HEK293T (cell line): ENCODE measurements around the gene RSPO1.

Experiments
- CTCF ChIA-PET: fragments of 350-600 bp; formaldehyde crosslinking; extraction: SDS; loops from one replicate; lab custom pipeline; 2021; ENCODE audit warnings: antibody characterized with exemption, inconsistent platforms; lab: Yijun Ruan, JAX
- POLR2A ChIA-PET: fragments of 350-600 bp; formaldehyde crosslinking; extraction: SDS; loops from one replicate; lab custom pipeline; 2020; ENCODE audit warnings: antibody characterized with exemption, inconsistent platforms; lab: Yijun Ruan, JAX
- DNase-seq: peaks from one replicate; pipeline ENCODE4 v3.0.0; 2012; ENCODE audit warnings: mixed read lengths; ENCODE audit errors: extremely low spot score
- ARNT ChIP-seq: fragments of 450-650 bp; IDR thresholded peaks from 2 replicates; pipeline ENCODE4 v1.6.1; 2017; ENCODE audit warnings: mild to moderate bottlenecking
- BHLHE40 ChIP-seq: fragments of 450-650 bp; IDR thresholded peaks from 2 replicates; pipeline ENCODE4 v1.6.1; 2016; ENCODE audit warnings: mild to moderate bottlenecking, moderate library complexity, borderline replicate concordance
- CTBP1 ChIP-seq: fragments of 450-650 bp; IDR thresholded peaks from 2 replicates; pipeline ENCODE4 v1.6.1; 2016; ENCODE audit warnings: borderline replicate concordance
- ELF4 ChIP-seq: fragments of 450-650 bp; IDR thresholded peaks from 2 replicates; pipeline ENCODE4 v1.6.1; 2017; ENCODE audit warnings: antibody characterized with exemption
- FOXA1 ChIP-seq: fragments of 450-650 bp; IDR thresholded peaks from 2 replicates; pipeline ENCODE4 v1.6.1; 2016; ENCODE audit warnings: mild to moderate bottlenecking
- FOXK2 ChIP-seq: fragments of 450-650 bp; IDR thresholded peaks from 2 replicates; pipeline ENCODE4 v1.6.1; 2016; ENCODE audit warnings: mild to moderate bottlenecking
- FOXM1 ChIP-seq: fragments of 450-650 bp; IDR thresholded peaks from 2 replicates; pipeline ENCODE4 v1.6.1; 2017; ENCODE audit warnings: mild to moderate bottlenecking, borderline replicate concordance
- HDGF ChIP-seq: fragments of 450-650 bp; IDR thresholded peaks from 2 replicates; pipeline ENCODE4 v1.6.1; 2017; ENCODE audit warnings: antibody characterized with exemption, borderline replicate concordance
- L3MBTL2 ChIP-seq: fragments of 450-650 bp; conservative IDR thresholded peaks from 2 replicates; pipeline ENCODE4 v1.6.1; 2016; ENCODE audit warnings: mild to moderate bottlenecking
- LEF1 ChIP-seq: fragments of 450-650 bp; IDR thresholded peaks from 2 replicates; pipeline ENCODE4 v1.6.1; 2017; ENCODE audit warnings: mild to moderate bottlenecking, borderline replicate concordance
- NFRKB ChIP-seq: fragments of 450-650 bp; IDR thresholded peaks from 2 replicates; pipeline ENCODE4 v1.6.1; 2016; ENCODE audit warnings: mild to moderate bottlenecking, moderate library complexity
- SP1 ChIP-seq: fragments of 450-650 bp; IDR thresholded peaks from 2 replicates; pipeline ENCODE4 v1.6.1; 2017
- SUZ12 ChIP-seq: fragments of 450-650 bp; IDR thresholded peaks from 2 replicates; pipeline ENCODE4 v1.6.1; 2016; ENCODE audit warnings: mild to moderate bottlenecking
- TARDBP ChIP-seq: fragments of 450-650 bp; IDR thresholded peaks from 2 replicates; pipeline ENCODE4 v1.6.1; 2016
- ZNF384 ChIP-seq: fragments of 450-650 bp; IDR thresholded peaks from 2 replicates; pipeline ENCODE4 v1.6.1; 2016
- TF ChIP-seq, protein P1 (sequence below): fragments of 450-650 bp; IDR thresholded peaks from 2 replicates; pipeline ENCODE4 v1.6.1; 2016

Gene RSPO1

DNA sequence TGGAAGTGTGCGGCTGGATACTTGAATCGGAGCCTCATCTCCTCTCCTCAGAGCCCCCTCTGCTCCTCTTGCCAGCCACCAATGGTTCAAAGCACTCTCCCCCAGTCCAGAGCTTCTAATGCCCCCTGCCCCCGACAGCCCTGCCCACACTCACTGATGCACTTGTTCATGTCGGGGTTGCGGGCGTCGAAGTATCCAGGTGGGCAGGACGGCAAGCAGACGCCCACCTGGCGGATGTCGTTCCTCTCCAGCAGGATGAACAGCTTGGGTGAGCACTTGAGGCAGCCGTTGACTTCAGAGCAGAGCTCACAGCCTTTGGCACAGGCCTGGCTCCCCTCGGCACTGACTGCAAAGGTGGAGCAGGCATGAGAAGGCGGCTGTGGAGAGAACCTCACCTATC is 18.4 kb downstream of the RSPO1 start:
- CTCF ChIA-PET = interaction anchor here (0.9 to 2.3 kb wide), 2 partner anchors 8 to 13 kb away, joined by 3 to 8 read pairs; no protein-coding TSS in a partner anchor
- POLR2A ChIA-PET = no interaction called here
- DNase-seq = no peak
- no peak for TF ChIP-seq HDGF
- TF ChIP-seq FOXA1 = no peak
- TF ChIP-seq, protein P1, sequence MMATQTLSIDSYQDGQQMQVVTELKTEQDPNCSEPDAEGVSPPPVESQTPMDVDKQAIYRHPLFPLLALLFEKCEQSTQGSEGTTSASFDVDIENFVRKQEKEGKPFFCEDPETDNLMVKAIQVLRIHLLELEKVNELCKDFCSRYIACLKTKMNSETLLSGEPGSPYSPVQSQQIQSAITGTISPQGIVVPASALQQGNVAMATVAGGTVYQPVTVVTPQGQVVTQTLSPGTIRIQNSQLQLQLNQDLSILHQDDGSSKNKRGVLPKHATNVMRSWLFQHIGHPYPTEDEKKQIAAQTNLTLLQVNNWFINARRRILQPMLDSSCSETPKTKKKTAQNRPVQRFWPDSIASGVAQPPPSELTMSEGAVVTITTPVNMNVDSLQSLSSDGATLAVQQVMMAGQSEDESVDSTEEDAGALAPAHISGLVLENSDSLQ = no peak
- TF ChIP-seq BHLHE40 = no peak
- no peak for TF ChIP-seq SUZ12
- no peak for TF ChIP-seq FOXM1
- no peak for TF ChIP-seq L3MBTL2
- TF ChIP-seq ELF4 = no peak
- TF ChIP-seq CTBP1 = no peak
- no peak for TF ChIP-seq SP1

DNA sequence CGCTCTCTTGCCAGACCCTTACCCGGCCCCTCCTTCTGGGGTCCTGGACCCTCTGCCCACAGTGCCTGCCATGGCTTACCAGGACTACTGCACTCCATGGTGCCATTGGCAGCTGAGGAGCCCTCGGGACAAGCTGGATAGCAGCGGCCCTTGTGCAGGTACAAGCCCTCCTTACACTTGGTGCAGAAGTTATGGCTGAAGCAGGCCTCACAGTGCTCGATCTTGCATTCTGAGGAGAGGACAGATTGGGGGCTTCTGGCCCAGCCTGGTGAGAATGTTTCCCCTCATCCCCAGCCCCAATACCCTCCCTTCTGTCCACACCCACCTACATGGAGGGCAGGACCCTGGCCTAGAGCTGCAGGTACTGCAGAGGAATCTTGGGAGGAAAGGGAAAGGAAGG is 20.6 kb downstream of the RSPO1 start:
- CTCF ChIA-PET = interaction anchor here (1.0 kb wide), 1 partner anchor 39 kb away, joined by 4 read pairs; no protein-coding TSS in a partner anchor
- DNase-seq = no peak
- TF ChIP-seq, protein P1 = no peak
- no peak for TF ChIP-seq SP1
- TF ChIP-seq ARNT = no peak
- TF ChIP-seq NFRKB = no peak
- no peak for TF ChIP-seq TARDBP
- no peak for TF ChIP-seq HDGF
- TF ChIP-seq ELF4 = no peak
- no peak for TF ChIP-seq BHLHE40
- POLR2A ChIA-PET = no interaction called here

DNA sequence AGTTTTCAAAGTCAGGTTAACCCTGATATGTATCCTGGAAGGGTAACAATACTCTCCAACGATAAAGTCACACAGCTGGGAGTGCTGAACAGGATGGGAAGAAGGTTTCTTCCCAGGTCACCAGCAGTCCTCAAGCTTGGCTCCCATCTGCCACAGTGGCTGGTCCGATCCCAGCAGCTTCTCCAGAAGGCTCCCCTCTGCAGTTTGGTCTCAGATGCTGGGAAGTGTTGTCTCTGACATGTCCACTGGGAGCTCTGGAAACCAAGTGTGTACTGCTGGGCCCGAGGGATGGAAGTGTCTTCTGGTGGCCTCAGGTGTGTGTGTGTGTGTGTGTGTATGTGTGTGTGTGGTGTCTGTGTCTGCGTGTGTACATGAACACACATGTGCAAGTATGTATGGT is 22.5 kb downstream of the RSPO1 start:
- no peak for DNase-seq

DNA sequence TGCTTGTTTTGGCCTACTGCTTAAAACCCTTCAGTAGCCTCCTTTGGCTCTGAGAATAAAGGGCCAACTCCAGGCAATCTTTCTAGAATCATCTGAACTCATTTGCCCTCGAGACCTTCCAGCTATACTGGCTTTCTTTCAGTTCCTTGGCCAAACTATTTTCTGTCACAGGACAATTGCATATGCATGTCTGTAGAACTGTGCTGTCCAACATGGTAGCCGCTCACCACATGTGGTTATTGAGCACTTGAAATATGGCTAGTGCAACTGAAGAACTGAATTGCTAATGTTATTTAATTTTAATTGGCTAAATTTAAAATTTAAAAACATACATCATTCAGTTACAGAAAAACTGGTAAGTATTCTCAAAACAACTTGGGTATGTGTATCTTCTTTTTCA is 24.7 kb downstream of the RSPO1 start:
- no peak for DNase-seq
- TF ChIP-seq CTBP1 = no peak
- TF ChIP-seq ELF4 = no peak
- TF ChIP-seq, protein P1 = no peak
- ChIA-PET POLR2A (interaction anchor here (1.6 kb wide), 1 partner anchor 95 kb away, joined by 5 read pairs; the partner anchor contains the start of gene MEAF6), CTCF (no interaction called here)

More for the DNA sequence above, 22.5 kb downstream of the RSPO1 start:
- no peak for TF ChIP-seq ZNF384
- no peak for TF ChIP-seq SP1
- TF ChIP-seq CTBP1 = no peak
- no peak for TF ChIP-seq ELF4
- TF ChIP-seq FOXA1 = no peak
- TF ChIP-seq TARDBP = no peak
- no peak for TF ChIP-seq LEF1
- TF ChIP-seq SUZ12 = no peak
- no peak for TF ChIP-seq L3MBTL2
- TF ChIP-seq ARNT = no peak
- TF ChIP-seq FOXM1 = no peak
- TF ChIP-seq NFRKB = no peak
- no peak for TF ChIP-seq BHLHE40
- no peak for TF ChIP-seq HDGF
- TF ChIP-seq, protein P1 = no peak
- no peak for TF ChIP-seq FOXK2
- ChIA-PET POLR2A (interaction anchor here (1.0 kb wide), 1 partner anchor 81 kb away, joined by 3 read pairs; no protein-coding TSS in a partner anchor), CTCF (interaction anchor here (1.7 kb wide), 1 partner anchor 9 kb away, joined by 5 read pairs; no protein-coding TSS in a partner anchor)

DNA sequence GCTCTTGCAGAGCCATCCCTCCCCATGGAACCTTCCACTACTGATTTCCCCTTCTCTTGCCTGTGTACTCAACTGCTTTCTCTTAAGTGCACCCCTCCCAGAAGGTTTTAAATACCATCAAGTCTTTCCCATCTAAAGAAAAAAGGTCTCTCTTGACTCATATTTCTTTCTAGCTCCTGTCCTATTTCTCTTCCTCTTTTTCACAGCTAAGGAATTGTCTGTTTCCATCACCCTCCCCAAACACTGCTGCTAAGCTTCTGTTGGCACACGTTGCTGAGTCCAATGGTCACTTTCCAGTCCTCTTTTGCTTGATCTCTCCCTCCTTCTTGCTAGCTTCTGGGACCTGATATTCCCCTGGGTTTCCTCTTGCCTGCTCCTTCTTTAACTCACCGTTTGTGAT is 25.7 kb downstream of the RSPO1 start:
- no peak for DNase-seq
- no peak for TF ChIP-seq L3MBTL2
- no peak for TF ChIP-seq LEF1
- no peak for TF ChIP-seq FOXK2
- no peak for TF ChIP-seq BHLHE40
- TF ChIP-seq TARDBP = no peak
- no peak for TF ChIP-seq FOXA1
- TF ChIP-seq SP1 = no peak
- no peak for TF ChIP-seq FOXM1
- TF ChIP-seq, protein P1 = no peak
- no peak for TF ChIP-seq SUZ12
- no peak for TF ChIP-seq ARNT
- no peak for TF ChIP-seq NFRKB
- TF ChIP-seq ZNF384 = no peak
- TF ChIP-seq HDGF = no peak
- no peak for TF ChIP-seq CTBP1
- ChIA-PET POLR2A (interaction anchor here (1.2 to 1.7 kb wide), 3 partner anchors 13 to 94 kb away, joined by 3 to 5 read pairs (median 5); partner anchors contain the start of gene MEAF6), CTCF (no interaction called here)
